K562 (cell line): ENCODE results near the gene NOD1. TPM values are rescaled to one million over a fixed set of nuclear protein-coding genes. Genes with fewer than 3 reads are reported as not detected.

ENCODE experiments used
- CBX1 ChIP-seq: sonication (generic); IDR thresholded peaks from 2 replicates; pipeline ENCODE4 v1.6.1; 2016; ENCODE audit warnings: antibody characterized with exemption, low read depth, mild to moderate bottlenecking
- E2F8 ChIP-seq: fragments of 450-650 bp; IDR thresholded peaks from 2 replicates; pipeline ENCODE4 v1.7.1; 2018; ENCODE audit warnings: mild to moderate bottlenecking, low read depth; ENCODE audit not compliant: partially characterized antibody
- FOXJ3 ChIP-seq: sonication (generic); formaldehyde crosslinking; IDR thresholded peaks from 2 replicates; pipeline ENCODE4 v1.4.0; 2020; ENCODE audit warnings: mild to moderate bottlenecking, missing genetic modification reagents
- FOXK1 ChIP-seq: sonication (generic); formaldehyde crosslinking; IDR thresholded peaks from 2 replicates; pipeline ENCODE4 v1.8.0; 2022; ENCODE audit warnings: missing genetic modification reagents, mild to moderate bottlenecking, borderline replicate concordance
- JUN ChIP-seq, 2 experiments: sonication (generic) in 1 of 2; formaldehyde crosslinking in 1 of 2; IDR thresholded peaks; 2 replicates each; pipeline versions ENCODE4 v1.6.1 to v1.8.0; 2012 to 2022; ENCODE audit warnings: borderline replicate concordance in 2 of 2, mild to moderate bottlenecking in 2 of 2, improper control_type of control experiment in 1 of 2, low read depth in 1 of 2, low read length in 1 of 2, missing genetic modification reagents in 1 of 2
- MXI1 ChIP-seq: IDR thresholded peaks from 2 replicates; pipeline ENCODE4 v1.6.1; 2011; ENCODE audit warnings: low read depth, mild to moderate bottlenecking, improper control_type of control experiment, low read length
- NELFE ChIP-seq: IDR thresholded peaks from 2 replicates; pipeline ENCODE4 v1.6.1; 2011; ENCODE audit warnings: mild to moderate bottlenecking; ENCODE audit not compliant: insufficient read depth, insufficient read length
- NR2F6 ChIP-seq: fragments of 450-650 bp; formaldehyde crosslinking; IDR thresholded peaks from 2 replicates; pipeline ENCODE4 v1.4.0; 2020; ENCODE audit warnings: mild to moderate bottlenecking
- SLC30A9 ChIP-seq: fragments of 250-450 bp; sonication (Bioruptor Pico); IDR thresholded peaks from 2 replicates; pipeline ENCODE4 v1.8.0; 2022; ENCODE audit warnings: mild to moderate bottlenecking, moderate library complexity
- TBL1XR1 ChIP-seq, 2 experiments: IDR thresholded peaks; 2 replicates each; pipeline ENCODE4 v1.6.1; 2012; ENCODE audit warnings: improper control_type of control experiment in 2 of 2, low read length in 2 of 2, mild to moderate bottlenecking in 1 of 2
- ZMIZ1 ChIP-seq, 2 experiments: fragments of 150-350 bp in 1 of 2; IDR thresholded peaks; 2 replicates each; pipeline ENCODE4 v1.6.1; 2012 to 2016; ENCODE audit warnings: low read depth in 2 of 2, low read length in 2 of 2, mild to moderate bottlenecking in 1 of 2, moderate library complexity in 1 of 2
- ZNF436 ChIP-seq: fragments of 250-450, 450-650 bp; sonication (Bioruptor Pico); formaldehyde crosslinking; IDR thresholded peaks from 2 replicates; pipeline ENCODE4 v1.7.0; 2020; ENCODE audit warnings: mild to moderate bottlenecking
- polyA plus RNA-seq, 8 experiments: library from polyadenylated mRNA; depleted of rRNA in 4 of 8; stranded (reverse) in 5 of 8; unstranded in 3 of 8; fragments of >200 nt; fragmentation: Nextera tagmentation in 2 of 8; fragmentation: Illumina TruSeq in 1 of 8; extraction: Ambion mirVana in 2 of 8; extraction: Trizol in 1 of 8; gene quantifications; 2 replicates each; pipeline versions ENCODE4 v1.2.1 to v1.2.3, GENCODE V29; 2011 to 2014; ENCODE audit warnings: inconsistent platforms in 1 of 8, missing spikeins in 1 of 8
- total RNA-seq, 7 experiments: library from RNA; depleted of rRNA in 6 of 7; stranded (reverse); fragments of >200 nt in 6 of 7; fragmentation: Illumina TruSeq in 2 of 7; extraction: Trizol in 2 of 7; gene quantifications; 2 replicates each; pipeline versions ENCODE4 v1.2.1 to v1.2.3, GENCODE V29; 2011 to 2021; ENCODE audit warnings: low replicate concordance in 1 of 7
- TF ChIP-seq, protein P1 (sequence below): IDR thresholded peaks from 2 replicates; pipeline ENCODE4 v1.6.1; 2012; ENCODE audit warnings: low read depth, low read length, improper control_type of control experiment, borderline replicate concordance
- TF ChIP-seq, protein P2 (sequence below): sonication (generic); formaldehyde crosslinking; IDR thresholded peaks from 2 replicates; pipeline ENCODE4 v1.8.1; 2023; ENCODE audit warnings: mild to moderate bottlenecking, missing genetic modification reagents, moderate library complexity
- TF ChIP-seq, protein P3 (sequence below), 2 experiments: fragments of 450-650 bp in 1 of 2; sonication (generic) in 1 of 2; formaldehyde crosslinking; conservative IDR thresholded peaks; 2 replicates each; pipeline versions ENCODE4 v1.4.0 to v1.8.1; 2020 to 2022; ENCODE audit warnings: mild to moderate bottlenecking in 1 of 2, missing genetic modification reagents in 1 of 2

The NOD1 gene
- total and polyA plus RNA-seq, 9 of the 15 experiments (the other 6 are each of a cell fraction or from before 2014, with no cell fraction given) = 0.34 to 7.1 (median 4.7) TPM

DNA sequence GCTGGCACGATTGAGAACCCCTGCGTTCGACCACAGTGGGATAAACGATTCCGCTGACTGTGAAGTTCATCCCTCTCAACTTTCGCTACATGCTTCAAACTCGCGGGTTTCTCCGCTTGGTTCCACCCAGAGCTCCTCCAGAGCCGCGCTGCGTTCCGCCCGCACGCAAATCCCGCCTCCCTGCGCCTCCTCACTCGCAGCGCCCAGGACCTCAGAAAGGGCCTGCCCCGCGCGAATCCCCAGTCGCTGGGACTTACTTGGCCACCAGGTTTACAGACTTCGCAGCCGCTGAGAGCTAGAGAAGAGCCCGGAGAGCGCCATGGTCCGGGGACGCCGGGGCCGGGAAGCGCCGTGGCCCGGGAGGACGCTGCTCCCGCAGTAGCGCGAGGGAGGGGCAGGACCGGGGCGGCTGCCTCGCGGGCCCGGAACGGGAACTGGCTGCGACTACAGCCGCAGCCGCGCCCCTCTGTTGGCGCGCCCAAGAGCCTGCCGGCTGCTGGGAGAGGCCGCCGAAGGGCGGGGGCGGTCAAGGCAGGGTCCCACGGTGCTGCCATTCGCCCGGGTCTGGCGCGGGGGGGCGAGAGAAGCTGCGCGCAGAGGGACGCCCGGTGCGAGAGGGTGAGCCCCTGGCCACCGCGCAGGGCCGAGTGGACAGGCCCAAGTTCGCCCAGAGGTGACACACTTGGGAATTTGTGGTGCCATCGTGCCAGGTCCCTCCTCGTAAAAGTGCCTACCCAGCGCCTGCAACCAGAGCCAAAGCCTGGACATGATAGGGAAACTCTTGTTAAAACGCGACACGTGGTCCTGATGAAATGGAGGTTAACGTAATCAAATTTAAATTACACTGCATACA lies at the start of gene NOD1 (continued):
- TF ChIP-seq, protein P1, sequence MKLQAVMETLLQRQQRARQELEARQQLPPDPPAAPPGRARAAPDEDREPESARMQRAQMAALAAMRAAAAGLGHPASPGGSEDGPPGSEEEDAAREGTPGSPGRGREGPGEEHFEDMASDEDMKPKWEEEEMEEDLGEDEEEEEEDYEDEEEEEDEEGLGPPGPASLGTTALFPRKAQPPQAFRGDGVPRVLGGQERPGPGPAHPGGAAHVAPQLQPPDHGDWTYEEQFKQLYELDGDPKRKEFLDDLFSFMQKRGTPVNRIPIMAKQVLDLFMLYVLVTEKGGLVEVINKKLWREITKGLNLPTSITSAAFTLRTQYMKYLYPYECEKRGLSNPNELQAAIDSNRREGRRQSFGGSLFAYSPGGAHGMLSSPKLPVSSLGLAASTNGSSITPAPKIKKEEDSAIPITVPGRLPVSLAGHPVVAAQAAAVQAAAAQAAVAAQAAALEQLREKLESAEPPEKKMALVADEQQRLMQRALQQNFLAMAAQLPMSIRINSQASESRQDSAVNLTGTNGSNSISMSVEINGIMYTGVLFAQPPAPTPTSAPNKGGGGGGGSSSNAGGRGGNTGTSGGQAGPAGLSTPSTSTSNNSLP = no peak
- TF ChIP-seq ZNF436 (CRISPR knock-in tag) = no peak
- no peak; a peak in 1 of 4 replicates for TF ChIP-seq TBL1XR1 (IDR thresholded peaks at IDR 0.05; ENCODE audit: low read length in 2 of 2)
- TF ChIP-seq, protein P2, sequence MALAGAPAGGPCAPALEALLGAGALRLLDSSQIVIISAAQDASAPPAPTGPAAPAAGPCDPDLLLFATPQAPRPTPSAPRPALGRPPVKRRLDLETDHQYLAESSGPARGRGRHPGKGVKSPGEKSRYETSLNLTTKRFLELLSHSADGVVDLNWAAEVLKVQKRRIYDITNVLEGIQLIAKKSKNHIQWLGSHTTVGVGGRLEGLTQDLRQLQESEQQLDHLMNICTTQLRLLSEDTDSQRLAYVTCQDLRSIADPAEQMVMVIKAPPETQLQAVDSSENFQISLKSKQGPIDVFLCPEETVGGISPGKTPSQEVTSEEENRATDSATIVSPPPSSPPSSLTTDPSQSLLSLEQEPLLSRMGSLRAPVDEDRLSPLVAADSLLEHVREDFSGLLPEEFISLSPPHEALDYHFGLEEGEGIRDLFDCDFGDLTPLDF (CRISPR knock-in tag) = peak; percentile 80
- TF ChIP-seq FOXJ3 (CRISPR knock-in tag) = no peak
- no peak for TF ChIP-seq E2F8
- no peak for TF ChIP-seq NELFE
- no peak; the same call in 1 of the 2 replicates for TF ChIP-seq JUN (IDR thresholded peaks at IDR 0.05; ENCODE audit: borderline replicate concordance, low read depth, low read length)
- no peak for TF ChIP-seq JUN (CRISPR knock-in tag; IDR thresholded peaks at IDR 0.05; ENCODE audit: borderline replicate concordance)
- TF ChIP-seq CBX1 = peak; percentile 64; the same call in 1 of the 2 replicates
- TF ChIP-seq, protein P3, sequence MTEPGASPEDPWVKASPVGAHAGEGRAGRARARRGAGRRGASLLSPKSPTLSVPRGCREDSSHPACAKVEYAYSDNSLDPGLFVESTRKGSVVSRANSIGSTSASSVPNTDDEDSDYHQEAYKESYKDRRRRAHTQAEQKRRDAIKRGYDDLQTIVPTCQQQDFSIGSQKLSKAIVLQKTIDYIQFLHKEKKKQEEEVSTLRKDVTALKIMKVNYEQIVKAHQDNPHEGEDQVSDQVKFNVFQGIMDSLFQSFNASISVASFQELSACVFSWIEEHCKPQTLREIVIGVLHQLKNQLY (CRISPR knock-in tag; conservative IDR thresholded peaks at IDR 0.05) = no peak
- 0 out of 2 replicates have a peak, but pooled peaks have one; percentile 41 for TF ChIP-seq FOXK1 (CRISPR knock-in tag)
- 0 out of 4 replicates have a peak, but pooled peaks of 1 of the 2 experiments have one; percentile 20 for TF ChIP-seq ZMIZ1 (IDR thresholded peaks at IDR 0.05; ENCODE audit: low read depth in 2 of 2, low read length in 2 of 2)
- no peak for TF ChIP-seq NR2F6 (CRISPR knock-in tag)
- no peak for TF ChIP-seq SLC30A9
- no peak for TF ChIP-seq MXI1
